Stimulated activated CD8-positive, alpha-beta memory T cell treated with anti-CD3 and anti-CD28 coated beads, Interleukin-4, amount 100 ng/mL, for 48 hours (primary cell): Measurements from ENCODE around the gene PLP1.

Experiments
- DNase-seq: peaks from one replicate; pipeline ENCODE4 v3.0.0-alpha.2; 2020

Gene PLP1

DNA sequence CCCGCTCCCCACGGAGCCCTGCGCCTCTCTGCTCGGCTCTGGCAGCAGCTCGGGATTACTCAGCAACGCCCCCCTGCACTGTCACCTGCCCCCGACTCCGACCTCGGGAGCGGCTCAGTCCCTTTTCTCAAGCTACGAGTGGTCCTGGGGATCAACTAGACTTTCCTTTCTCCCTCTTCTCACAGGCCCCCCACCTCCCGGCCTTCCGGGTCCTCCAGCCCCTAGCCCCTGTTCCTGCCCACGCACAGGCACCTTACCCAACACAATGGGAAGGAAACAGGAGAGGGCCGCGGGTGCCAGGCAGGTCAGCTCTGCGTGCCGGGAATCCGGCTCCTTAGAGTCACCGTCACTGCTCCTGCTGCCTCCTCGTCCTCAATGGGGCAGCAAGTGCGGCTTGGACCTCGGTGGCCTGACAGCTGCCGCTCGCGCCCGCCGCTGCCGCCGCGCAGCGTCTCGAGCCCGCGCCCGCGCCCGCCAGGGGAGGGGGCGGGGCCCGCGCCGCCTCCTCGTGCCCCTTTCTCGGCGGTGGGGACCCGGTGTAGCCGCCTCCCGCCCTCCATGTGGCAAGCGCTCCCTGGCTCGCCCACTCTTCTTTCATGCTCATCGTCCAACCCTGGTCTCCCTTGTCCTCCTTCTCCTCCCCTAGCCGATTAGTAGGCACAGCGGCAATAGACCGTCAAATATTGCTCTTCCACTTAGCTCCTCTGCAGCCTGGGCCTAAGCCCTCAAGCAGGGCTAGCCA lies 55.3 kb downstream of the PLP1 start, which contains the start of gene RAB9B:
RAB9B (minus strand) TSS at position 455 of the 742 bp plus-strand sequence. CDS start 6,473 bp downstream, outside the sequence.
- DNase-seq, result peak; percentile 33

DNA sequence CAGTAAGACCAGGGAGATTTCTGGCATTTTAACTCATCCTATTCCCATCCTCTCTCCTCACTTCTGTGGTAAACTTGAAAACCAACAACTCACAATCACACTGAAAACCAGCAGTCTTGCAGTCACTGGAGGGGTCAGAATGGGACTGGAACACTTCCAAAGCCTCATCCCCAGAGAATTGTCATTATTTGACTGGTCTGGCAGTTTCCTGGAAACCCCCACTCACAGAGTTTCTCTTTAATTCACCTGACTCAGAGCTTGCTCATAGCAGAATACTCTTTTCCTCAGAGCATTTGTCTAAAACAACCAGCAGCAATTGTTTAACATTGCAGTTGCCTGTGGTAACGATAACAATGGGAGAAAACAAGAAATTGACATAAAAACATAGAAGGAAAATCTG lies 62.8 kb downstream of the PLP1 start:
- DNase-seq, result peak; percentile 24
